ENCODE results near the gene XYLT1. TPM values are rescaled to one million over a fixed set of nuclear protein-coding genes. Genes with fewer than 3 reads are reported as not detected.

Gene XYLT1
- total RNA-seq, 3 donors from 2014 or later (not counting 1 experiment from before 2014, with no cell fraction given): 40.9 to 55.5 (median 43.8) TPM

- intact Hi-C loops (cut with micrococcal nuclease): no loop called here
- peaks cover 13% of the 10 kb centered on the region for H3K4me1 ChIP-seq (ENCODE audit: control insufficient read depth, insufficient read depth, low read length)
- ATAC-seq (no peak), DNase-seq (no peak)
- no peaks in the 10 kb centered on the region for H3K36me3 ChIP-seq (ENCODE audit: control insufficient read depth, insufficient read depth, low read length)
- no peaks in the 10 kb centered on the region for H3K27me3 Mint-ChIP-seq (ENCODE audit: low read depth in 2 of 2)
- TF ChIP-seq, protein P1, sequence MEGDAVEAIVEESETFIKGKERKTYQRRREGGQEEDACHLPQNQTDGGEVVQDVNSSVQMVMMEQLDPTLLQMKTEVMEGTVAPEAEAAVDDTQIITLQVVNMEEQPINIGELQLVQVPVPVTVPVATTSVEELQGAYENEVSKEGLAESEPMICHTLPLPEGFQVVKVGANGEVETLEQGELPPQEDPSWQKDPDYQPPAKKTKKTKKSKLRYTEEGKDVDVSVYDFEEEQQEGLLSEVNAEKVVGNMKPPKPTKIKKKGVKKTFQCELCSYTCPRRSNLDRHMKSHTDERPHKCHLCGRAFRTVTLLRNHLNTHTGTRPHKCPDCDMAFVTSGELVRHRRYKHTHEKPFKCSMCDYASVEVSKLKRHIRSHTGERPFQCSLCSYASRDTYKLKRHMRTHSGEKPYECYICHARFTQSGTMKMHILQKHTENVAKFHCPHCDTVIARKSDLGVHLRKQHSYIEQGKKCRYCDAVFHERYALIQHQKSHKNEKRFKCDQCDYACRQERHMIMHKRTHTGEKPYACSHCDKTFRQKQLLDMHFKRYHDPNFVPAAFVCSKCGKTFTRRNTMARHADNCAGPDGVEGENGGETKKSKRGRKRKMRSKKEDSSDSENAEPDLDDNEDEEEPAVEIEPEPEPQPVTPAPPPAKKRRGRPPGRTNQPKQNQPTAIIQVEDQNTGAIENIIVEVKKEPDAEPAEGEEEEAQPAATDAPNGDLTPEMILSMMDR (IDR thresholded peaks at IDR 0.05): no peak
- H3K4me3 Mint-ChIP-seq: no peak overlapping the region
- H3K27me3 ChIP-seq (ENCODE audit: control insufficient read depth, insufficient read depth, low read length): no peaks in the 10 kb centered on the region
- no peak overlapping the region for H3K27ac ChIP-seq (ENCODE audit: low read length)
- peaks cover 34 to 38% of the 10 kb centered on the region in 2 donors for H3K4me1 Mint-ChIP-seq
- 92% methylated on average over 7 of the region's 7 CpGs for WGBS (ENCODE audit: insufficient coverage)
- no peaks in the 10 kb centered on the region for H3K9me3 Mint-ChIP-seq
- no peak overlapping the region for H3K4me3 ChIP-seq (ENCODE audit: low read length)
- H3K36me3 Mint-ChIP-seq: no peaks in the 10 kb centered on the region
- no peak overlapping the region for H3K27ac Mint-ChIP-seq
- H3K9me3 ChIP-seq (ENCODE audit: control insufficient read depth, insufficient read depth, low read length): no peaks in the 10 kb centered on the region
These were observed 171.0 kb downstream of the XYLT1 start for GRCh38 chr16:17299790-17300189.

- TF ChIP-seq, protein P1 (IDR thresholded peaks at IDR 0.05): no peak
- intact Hi-C loops (cut with micrococcal nuclease): no loop called here
- H3K36me3 ChIP-seq (ENCODE audit: control insufficient read depth, insufficient read depth, low read length): no peaks in the 10 kb centered on the region
- Mint-ChIP-seq H3K27me3 (ENCODE audit: low read depth in 2 of 2) (no peaks in the 10 kb centered on the region), H3K4me3 (no peak overlapping the region), H3K9me3 (no peaks in the 10 kb centered on the region), H3K27ac (no peak overlapping the region), H3K36me3 (no peaks in the 10 kb centered on the region), H3K4me1 (peaks cover 44 to 45% of the 10 kb centered on the region in 2 donors)
- no peak overlapping the region for H3K27ac ChIP-seq (ENCODE audit: low read length)
- H3K27me3 ChIP-seq (ENCODE audit: control insufficient read depth, insufficient read depth, low read length): no peaks in the 10 kb centered on the region
- ATAC-seq: no peak
- H3K9me3 ChIP-seq (ENCODE audit: control insufficient read depth, insufficient read depth, low read length): no peaks in the 10 kb centered on the region
- H3K4me1 ChIP-seq (ENCODE audit: control insufficient read depth, insufficient read depth, low read length): peaks cover 23% of the 10 kb centered on the region
- DNase-seq: no peak
- no peak overlapping the region for H3K4me3 ChIP-seq (ENCODE audit: low read length)
- 91% methylated on average over 9 of the region's 9 CpGs for WGBS (ENCODE audit: insufficient coverage)
These were observed 172.5 kb downstream of the XYLT1 start for GRCh38 chr16:17298238-17298637.

GRCh38 chr16:17296431-17296830, 174.3 kb downstream of the XYLT1 start:
- no peak overlapping the region for H3K27ac ChIP-seq (ENCODE audit: low read length)
- no peaks in the 10 kb centered on the region for H3K9me3 ChIP-seq (ENCODE audit: control insufficient read depth, insufficient read depth, low read length)
- H3K4me3 ChIP-seq (ENCODE audit: low read length): no peak overlapping the region
- peaks cover 10% of the 10 kb centered on the region for H3K4me1 ChIP-seq (ENCODE audit: control insufficient read depth, insufficient read depth, low read length)
- no peaks in the 10 kb centered on the region for H3K9me3 Mint-ChIP-seq
- ATAC-seq: no peak
- no peaks in the 10 kb centered on the region for H3K36me3 ChIP-seq (ENCODE audit: control insufficient read depth, insufficient read depth, low read length)
- no peaks in the 10 kb centered on the region for H3K27me3 Mint-ChIP-seq (ENCODE audit: low read depth in 2 of 2)
- DNase-seq: no peak
- H3K4me3 Mint-ChIP-seq: no peak overlapping the region
- H3K27ac Mint-ChIP-seq: peak overlapping the region in 1 of 2 donors; percentile 33
- TF ChIP-seq, protein P1 (IDR thresholded peaks at IDR 0.05): no peak
- peaks cover 41 to 44% of the 10 kb centered on the region in 2 donors for H3K4me1 Mint-ChIP-seq
- intact Hi-C loops (cut with micrococcal nuclease): no loop called here
- no peaks in the 10 kb centered on the region for H3K27me3 ChIP-seq (ENCODE audit: control insufficient read depth, insufficient read depth, low read length)
- H3K36me3 Mint-ChIP-seq: no peaks in the 10 kb centered on the region
- WGBS (ENCODE audit: insufficient coverage): 90% methylated on average over 7 of the region's 7 CpGs

- ATAC-seq (no peak), DNase-seq (no peak)
- 82% methylated on average over 3 of the region's 5 CpGs for WGBS (ENCODE audit: insufficient coverage)
- Histone ChIP-seq H3K27ac (ENCODE audit: low read length) (no peak overlapping the region), H3K9me3 (ENCODE audit: control insufficient read depth, insufficient read depth, low read length) (no peaks in the 10 kb centered on the region), H3K36me3 (ENCODE audit: control insufficient read depth, insufficient read depth, low read length) (no peaks in the 10 kb centered on the region), H3K4me3 (ENCODE audit: low read length) (no peak overlapping the region), H3K27me3 (ENCODE audit: control insufficient read depth, insufficient read depth, low read length) (no peaks in the 10 kb centered on the region), H3K4me1 (ENCODE audit: control insufficient read depth, insufficient read depth, low read length) (peaks cover 10% of the 10 kb centered on the region)
- intact Hi-C loops (cut with micrococcal nuclease): no loop called here
- Mint-ChIP-seq H3K27me3 (ENCODE audit: low read depth in 2 of 2) (no peaks in the 10 kb centered on the region), H3K27ac (peak overlapping the region in 1 of 2 donors; percentile 33), H3K9me3 (no peaks in the 10 kb centered on the region), H3K4me1 (peaks cover 41 to 44% of the 10 kb centered on the region in 2 donors), H3K36me3 (no peaks in the 10 kb centered on the region), H3K4me3 (no peak overlapping the region)
- TF ChIP-seq, protein P1 (IDR thresholded peaks at IDR 0.05): no peak
These were observed 174.8 kb downstream of the XYLT1 start for GRCh38 chr16:17295948-17296347.

All from natural killer cell (primary cell).